Measurements from ENCODE around the gene PSAPL1.
A peak's percentile ranks its signal among the peaks of the same experiment; 100 is the strongest.

PSAPL1 gene, protein sequence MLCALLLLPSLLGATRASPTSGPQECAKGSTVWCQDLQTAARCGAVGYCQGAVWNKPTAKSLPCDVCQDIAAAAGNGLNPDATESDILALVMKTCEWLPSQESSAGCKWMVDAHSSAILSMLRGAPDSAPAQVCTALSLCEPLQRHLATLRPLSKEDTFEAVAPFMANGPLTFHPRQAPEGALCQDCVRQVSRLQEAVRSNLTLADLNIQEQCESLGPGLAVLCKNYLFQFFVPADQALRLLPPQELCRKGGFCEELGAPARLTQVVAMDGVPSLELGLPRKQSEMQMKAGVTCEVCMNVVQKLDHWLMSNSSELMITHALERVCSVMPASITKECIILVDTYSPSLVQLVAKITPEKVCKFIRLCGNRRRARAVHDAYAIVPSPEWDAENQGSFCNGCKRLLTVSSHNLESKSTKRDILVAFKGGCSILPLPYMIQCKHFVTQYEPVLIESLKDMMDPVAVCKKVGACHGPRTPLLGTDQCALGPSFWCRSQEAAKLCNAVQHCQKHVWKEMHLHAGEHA

GRCh38 chr4:7434766-7435150 lies at the start of gene PSAPL1:
TSS of gene PSAPL1 (minus strand) at chr4:7434930. CDS start at chr4:7434879, 51 bp downstream.
- no peak for DNase-seq

DNA sequence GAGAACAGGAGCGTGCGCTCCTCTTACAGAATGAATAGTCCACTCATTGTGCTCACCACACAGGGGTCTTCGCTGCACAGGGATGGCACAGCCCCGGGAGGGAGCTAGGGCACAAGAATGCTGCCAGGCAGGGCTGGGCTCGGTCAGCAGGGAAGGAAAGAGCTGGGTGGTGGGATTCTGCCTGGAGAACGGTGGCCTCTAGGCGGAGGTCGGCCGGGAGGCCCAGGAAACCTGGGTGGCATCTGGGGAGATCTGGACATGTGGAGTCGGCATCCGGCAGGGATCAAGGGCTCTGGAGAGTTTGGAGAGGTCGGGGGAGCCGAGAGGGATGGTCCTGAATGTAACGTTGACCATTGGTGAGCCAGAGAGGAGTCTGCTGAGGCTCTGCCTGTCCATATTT lies 46.5 kb upstream of the PSAPL1 start:
- no peak for DNase-seq

DNA sequence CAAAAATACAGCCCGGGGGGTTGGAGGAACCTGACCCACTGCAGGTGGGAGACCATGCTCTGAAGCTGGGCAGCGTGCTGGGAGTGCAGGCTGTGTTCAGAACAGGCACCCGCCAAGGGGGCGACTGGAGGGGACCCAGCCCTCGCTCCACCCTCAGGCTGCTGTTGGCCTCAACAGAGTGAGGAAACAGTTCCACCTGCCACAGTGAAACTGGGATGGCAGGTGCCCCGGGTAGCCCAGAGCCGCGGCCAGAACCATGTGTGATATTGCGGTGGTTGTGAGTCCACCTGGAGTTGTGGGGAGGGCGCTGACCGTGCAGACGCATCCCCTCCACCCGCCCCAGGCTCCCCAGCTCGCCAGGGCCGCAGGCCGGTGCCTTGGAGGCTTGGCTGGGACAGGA lies 45.7 kb upstream of the PSAPL1 start:
- no peak for DNase-seq

DNA sequence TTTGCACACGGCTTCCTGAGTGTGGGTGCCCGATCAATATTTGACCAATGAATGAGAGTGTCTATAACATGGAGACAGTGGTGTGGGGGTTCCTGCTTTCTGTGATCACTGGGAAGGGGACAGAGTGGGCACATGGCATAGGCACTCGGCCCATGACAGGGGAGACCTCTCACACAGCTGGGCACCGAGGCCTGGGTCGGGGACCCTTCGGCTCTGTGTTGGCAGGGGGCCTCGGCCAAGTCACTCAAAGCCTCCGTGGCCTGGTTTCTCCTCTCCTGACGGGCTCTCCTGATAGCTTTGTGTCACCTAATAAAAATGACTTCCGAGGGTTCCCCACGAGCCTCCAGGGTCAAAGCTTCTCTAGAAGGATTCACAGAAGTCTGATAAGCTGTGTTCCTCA lies 43.9 kb upstream of the PSAPL1 start:
- no peak for DNase-seq

DNA sequence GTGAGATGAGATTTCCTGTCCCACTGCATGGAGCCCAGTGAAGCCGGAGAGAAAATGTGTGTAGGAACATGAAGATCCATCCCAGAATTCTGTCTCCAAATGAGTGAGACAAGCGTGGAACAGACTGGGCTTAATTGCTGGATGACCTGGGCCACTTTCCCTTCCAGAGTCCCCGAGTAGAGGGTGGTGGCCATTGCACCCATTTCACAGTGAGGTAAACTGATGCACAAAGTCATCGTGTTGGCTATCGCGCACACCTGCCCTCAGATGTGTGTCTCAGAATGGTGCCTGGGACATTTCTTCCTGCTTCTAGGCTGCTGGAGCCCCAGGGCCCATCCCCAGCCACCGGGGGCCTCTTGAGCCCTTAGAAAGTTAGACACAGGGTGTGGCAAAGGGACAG lies 43.0 kb upstream of the PSAPL1 start:
- DNase-seq = no peak

DNA sequence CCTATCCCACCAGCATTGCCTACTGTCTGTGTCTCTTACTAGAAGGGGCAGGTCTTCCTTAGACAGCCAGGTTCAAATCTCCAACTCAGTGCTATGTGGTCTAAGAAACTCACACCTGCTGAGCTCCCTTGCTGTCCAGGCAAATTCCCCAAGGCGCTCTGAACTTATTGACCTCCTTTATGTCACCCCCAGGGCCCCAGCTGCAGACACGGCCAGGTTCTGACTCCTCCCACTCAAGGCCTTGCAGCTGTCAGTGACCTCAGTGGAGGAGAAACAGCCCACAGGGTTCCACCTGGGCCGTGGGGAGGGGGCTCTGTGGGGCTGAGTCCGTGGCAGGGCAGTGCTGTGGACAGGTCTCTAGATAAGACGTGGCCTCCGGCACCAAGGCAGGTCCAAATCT lies 42.1 kb upstream of the PSAPL1 start:
- DNase-seq = no peak

DNA sequence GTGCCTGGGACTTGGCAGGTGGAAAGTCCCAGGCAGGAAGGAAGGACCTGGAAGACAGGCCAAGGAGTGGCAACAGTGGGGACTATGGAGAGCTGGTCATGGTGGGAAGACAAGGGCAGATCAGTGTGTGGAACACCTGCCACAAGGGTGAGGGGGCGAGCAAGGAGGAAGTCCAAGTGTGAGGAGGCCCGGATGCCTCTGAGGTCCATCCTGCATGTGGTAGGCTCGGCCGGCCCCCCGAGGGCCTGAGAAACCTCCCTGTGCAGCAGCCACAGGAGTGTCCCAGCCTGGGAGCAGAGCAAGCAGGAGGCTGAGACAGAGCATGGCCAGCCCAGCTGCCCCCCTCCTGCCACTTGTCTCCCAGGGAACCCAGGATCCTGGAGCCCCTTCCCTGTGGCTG lies 40.5 kb upstream of the PSAPL1 start:
- no peak for DNase-seq

GRCh38 chr4:7474320-7474719 lies 39.6 kb upstream of the PSAPL1 start:
- DNase-seq = no peak

- DNase-seq = no peak
These were observed 38.4 kb upstream of the PSAPL1 start for GRCh38 chr4:7473081-7473480.

DNA sequence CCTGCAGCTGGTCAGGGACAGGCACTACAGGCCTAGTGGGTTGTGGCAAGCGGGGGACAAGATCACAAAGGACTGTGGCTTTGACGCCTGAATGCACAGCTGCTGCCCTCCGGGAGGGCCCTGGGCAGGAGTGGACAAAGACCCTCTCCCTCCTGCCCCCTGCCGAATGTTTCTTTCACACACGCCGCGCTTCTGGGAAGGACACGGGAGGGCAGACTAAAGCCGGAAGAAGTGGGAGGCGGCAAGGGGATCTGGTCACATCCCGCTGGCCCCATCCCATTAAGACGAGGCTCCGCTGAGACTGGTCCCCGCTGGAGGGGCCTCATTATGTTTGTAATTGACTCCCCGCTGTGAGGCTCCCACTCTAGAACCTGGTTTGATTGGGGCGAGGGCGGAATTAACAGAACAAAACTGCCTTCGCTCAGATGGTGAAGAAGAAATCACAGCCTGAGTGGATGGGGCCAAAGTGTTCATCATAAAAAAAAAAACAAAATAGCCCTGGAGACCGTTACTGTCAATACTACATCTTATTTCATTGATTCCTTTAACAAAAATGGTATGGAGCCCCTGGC lies 37.8 kb upstream of the PSAPL1 start:
- no peak for DNase-seq

GRCh38 chr4:7470522-7471128 lies 35.9 kb upstream of the PSAPL1 start:
- DNase-seq = no peak

GRCh38 chr4:7470111-7470510 lies 35.4 kb upstream of the PSAPL1 start:
- DNase-seq = no peak

DNA sequence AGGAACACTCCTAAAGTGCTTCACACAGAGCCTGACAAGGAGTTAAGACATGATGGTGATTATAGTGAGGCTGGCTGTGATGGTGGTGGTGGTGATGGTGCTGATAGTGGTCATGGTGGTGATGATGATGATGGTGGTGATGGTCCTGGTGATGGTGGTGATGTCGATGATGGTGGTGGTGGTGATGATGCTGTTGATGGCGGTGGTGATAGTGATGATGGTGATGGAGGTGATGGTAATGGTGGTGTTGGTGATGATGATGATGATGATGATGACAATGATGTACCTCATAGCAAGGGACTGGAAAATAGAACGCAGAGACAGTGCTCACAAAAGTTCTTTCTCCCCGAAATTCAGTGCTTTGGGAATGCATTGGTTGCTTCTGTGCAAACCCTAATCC lies 34.3 kb upstream of the PSAPL1 start:
- no peak for DNase-seq

GRCh38 chr4:7467471-7467870 lies 32.7 kb upstream of the PSAPL1 start:
- no peak for DNase-seq

DNA sequence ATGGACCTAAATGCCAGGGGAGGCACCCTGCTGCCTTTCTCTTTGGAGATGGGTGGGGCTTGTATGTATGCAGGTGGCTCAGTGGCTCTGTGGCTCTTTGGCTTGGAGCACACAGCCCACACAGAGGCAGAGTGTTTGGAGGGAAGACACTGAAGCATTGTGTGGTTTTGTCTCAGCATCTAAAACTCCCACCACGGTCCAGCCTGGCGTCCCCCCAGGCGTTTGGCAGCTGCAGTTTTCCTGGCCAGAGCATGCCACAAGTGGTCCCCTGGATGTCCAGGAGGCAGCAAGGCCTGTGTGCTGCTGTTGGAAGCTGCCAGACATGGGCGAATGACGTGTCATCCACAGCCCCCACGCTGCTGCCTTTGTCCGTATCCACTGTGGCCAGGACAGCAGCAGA lies 32.2 kb upstream of the PSAPL1 start:
- DNase-seq = no peak

- DNase-seq = no peak
These were observed 31.5 kb upstream of the PSAPL1 start for GRCh38 chr4:7466215-7466614.

GRCh38 chr4:7465017-7465416 lies 30.3 kb upstream of the PSAPL1 start:
- DNase-seq = no peak

GRCh38 chr4:7464259-7464655 lies 29.5 kb upstream of the PSAPL1 start:
- no peak for DNase-seq

GRCh38 chr4:7463566-7464258 lies 29.0 kb upstream of the PSAPL1 start:
- no peak for DNase-seq

GRCh38 chr4:7462509-7462971 lies 27.8 kb upstream of the PSAPL1 start:
- DNase-seq = peak; percentile 6

- no peak for DNase-seq
These were observed 26.5 kb upstream of the PSAPL1 start for GRCh38 chr4:7461230-7461629.

GRCh38 chr4:7460566-7460965 lies 25.8 kb upstream of the PSAPL1 start:
- DNase-seq = no peak

DNA sequence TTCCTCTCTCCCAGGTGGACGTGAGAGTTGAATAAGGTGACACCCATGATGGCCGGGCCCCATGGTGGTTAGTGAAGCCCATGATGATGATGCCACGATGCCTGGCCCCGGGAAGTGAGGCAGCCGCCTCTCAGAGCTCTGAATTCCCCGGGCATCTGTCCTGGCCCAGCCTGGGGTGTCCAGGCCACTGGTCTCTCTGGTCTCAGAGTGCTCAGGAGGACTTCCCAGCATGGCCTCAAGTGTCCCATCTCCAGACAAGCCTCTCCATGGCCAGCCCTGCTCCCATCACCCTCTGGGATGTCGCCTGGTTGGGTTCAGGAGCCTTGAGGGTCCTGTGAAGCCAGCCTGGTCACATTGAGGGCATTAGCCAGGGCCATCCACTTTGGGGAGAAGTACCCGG lies 24.7 kb upstream of the PSAPL1 start:
- DNase-seq = no peak

- no peak for DNase-seq
These were observed 23.7 kb upstream of the PSAPL1 start for GRCh38 chr4:7458477-7458876.

Measured in NCI-H524 treated with DMSO at 0.1 percent for 48 hours (cell line).